ENCODE measurements around the gene ALDH16A1. TPM values are rescaled to one million over a fixed set of nuclear protein-coding genes. Genes with fewer than 3 reads are reported as not detected.

ALDH16A1 gene
- total and polyA plus RNA-seq, 2 of the 4 experiments (the other 2 are of a cell fraction) = 10.4 to 12.9 TPM

- Histone ChIP-seq H3K4me3 (ENCODE audit: insufficient read depth, low read depth, low read length) (no peak overlapping the region), H2BK5ac (ENCODE audit: low read depth, low read length, poor library complexity, severe bottlenecking) (no peak overlapping the region), H3K9me1 (ENCODE audit: insufficient read depth, low read length) (no peaks in the 10 kb centered on the region), H2BK15ac (ENCODE audit: low read depth, low read length) (no peak overlapping the region), H3K23ac (ENCODE audit: low read depth, low read length) (no peak overlapping the region), H3K27me3 (ENCODE audit: control insufficient read depth, insufficient read depth, low read length) (no peaks in the 10 kb centered on the region), H3K36me3 (ENCODE audit: control insufficient read depth, insufficient read depth, low read length) (no peaks in the 10 kb centered on the region), H3K14ac (replicated peaks; ENCODE audit: low read depth, low read length) (no peak overlapping the region), H2AFZ (replicated peaks; ENCODE audit: low read length, poor library complexity) (no peak overlapping the region), H2BK120ac (ENCODE audit: low read depth, low read length) (no peak overlapping the region), H3K4me1 (ENCODE audit: control insufficient read depth, insufficient read depth, low read length) (peaks cover 5% of the 10 kb centered on the region; the same call in 1 of the 2 replicates), H2AK5ac (ENCODE audit: low read depth, low read length) (no peak overlapping the region), H4K91ac (ENCODE audit: insufficient read depth, low read depth, low read length) (no peak overlapping the region), H3K4ac (ENCODE audit: low read depth, low read length) (no peak overlapping the region), H3K9ac (ENCODE audit: low read depth, low read length) (no peak overlapping the region), H3K4me2 (ENCODE audit: low read depth, low read length) (no peak overlapping the region), H3K27ac (ENCODE audit: insufficient read depth, low read length) (no peak overlapping the region), H4K5ac (ENCODE audit: low read depth, low read length) (no peak overlapping the region), H3K56ac (ENCODE audit: extremely low read depth, insufficient read depth, low read length) (no peak overlapping the region), H3K79me1 (ENCODE audit: low read depth in 1 of 2, low read length in 2 of 2) (no peaks in the 10 kb centered on the region; a peak in 1 of 4 replicates), H4K20me1 (ENCODE audit: insufficient read depth, low read length) (no peaks in the 10 kb centered on the region), H3K18ac (ENCODE audit: low read depth, low read length) (no peak overlapping the region), H2BK20ac (ENCODE audit: low read depth, low read length) (no peak overlapping the region), H3K9me3 (ENCODE audit: control insufficient read depth, insufficient read depth, low read length) (no peaks in the 10 kb centered on the region), H4K8ac (ENCODE audit: low read depth in 2 of 2, low read length in 2 of 2) (peak overlapping the region in 1 of 2 experiments; percentile 34; a peak in 1 of 4 replicates), H2AK9ac (replicated peaks; ENCODE audit: low read depth, low read length, poor library complexity) (no peak overlapping the region)
- ChIA-PET CTCF (no interaction called here), POLR2A (ENCODE audit: unreplicated experiment) (no interaction called here)
- WGBS, 2 experiments (ENCODE audit: extremely low coverage in 2 of 2, insufficient read length in 1 of 2) = no CpG with 5 or more reads among the region's 12 CpGs
- in situ Hi-C loops (cut with MboI; ENCODE audit: low sequenced_read_pairs) (no loop called here), intact Hi-C loops (cut with micrococcal nuclease) (no loop called here), dilution Hi-C loops (cut with HindIII; ENCODE audit: low sequenced_read_pairs, unreplicated experiment) (no loop called here)
- ATAC-seq (ENCODE audit: low read depth) (no peak), DNase-seq (no peak)
- no peak for TF ChIP-seq MXI1 (IDR thresholded peaks at IDR 0.05; ENCODE audit: borderline replicate concordance, low read depth, low read length)
- no peak for TF ChIP-seq USF2 (IDR thresholded peaks at IDR 0.05; ENCODE audit: low read depth, low read length)
- TF ChIP-seq CEBPB (IDR thresholded peaks at IDR 0.05; ENCODE audit: low read depth, low read length) = peak; percentile 54
- TF ChIP-seq MAZ (IDR thresholded peaks at IDR 0.05; ENCODE audit: borderline replicate concordance, low read depth, low read length) = no peak
- BruUV-seq (replicated peaks) = no TSS peak
These were observed 54.9 kb downstream of the ALDH16A1 start for GRCh38 chr19:49507803-49508494.

Measured in IMR-90 (cell line).